SHP77 treated with DMSO at 0.1 percent for 48 hours (cell line): ENCODE measurements around the gene CHCT1.
"Not testable (repeated sequence)": the region's sequence is repeated elsewhere in the genome, so short reads cannot be mapped to it uniquely, and the experiment has no call there.

ENCODE experiments used
- DNase-seq: peaks from one replicate; lab custom pipeline; 2025; lab: John Stamatoyannopoulos, UW

The CHCT1 gene

GRCh38 chr17:60398227-60398959 is 23.9 kb upstream of the CHCT1 start:
- DNase-seq: no peak

GRCh38 chr17:60401819-60402218 is 20.5 kb upstream of the CHCT1 start:
- no peak for DNase-seq

GRCh38 chr17:60403523-60403810 is 18.8 kb upstream of the CHCT1 start:
- no peak for DNase-seq

- no peak for DNase-seq
Observed at GRCh38 chr17:60403962-60404361, 18.3 kb upstream of the CHCT1 start.

GRCh38 chr17:60406887-60407286 is 15.4 kb upstream of the CHCT1 start:
- DNase-seq: no peak

- DNase-seq: no peak
Observed at GRCh38 chr17:60410001-60410400, 12.3 kb upstream of the CHCT1 start.

GRCh38 chr17:60412701-60413100 is 9.6 kb upstream of the CHCT1 start:
- no peak for DNase-seq

GRCh38 chr17:60415146-60415545 is 7.1 kb upstream of the CHCT1 start:
- DNase-seq: no peak

- DNase-seq: no peak
Observed at GRCh38 chr17:60416368-60416925, 5.8 kb upstream of the CHCT1 start.

GRCh38 chr17:60419003-60419402 is 3.3 kb upstream of the CHCT1 start:
- not testable (repeated sequence) for DNase-seq

GRCh38 chr17:60419875-60420274 is 2.4 kb upstream of the CHCT1 start:
- DNase-seq: not testable (repeated sequence)

GRCh38 chr17:60421273-60422161 is 772 bp upstream of the CHCT1 start:
- DNase-seq: no peak

GRCh38 chr17:60423865-60424264 is 1.6 kb downstream of the CHCT1 start:
- no peak for DNase-seq

- no peak for DNase-seq
Observed at GRCh38 chr17:60425626-60426025, 3.3 kb downstream of the CHCT1 start.

- no peak for DNase-seq
Observed at GRCh38 chr17:60426596-60426995, 4.3 kb downstream of the CHCT1 start.

- not testable (repeated sequence) for DNase-seq
Observed at GRCh38 chr17:60428491-60428890, 6.2 kb downstream of the CHCT1 start.

- DNase-seq: not testable (repeated sequence)
Observed at GRCh38 chr17:60430561-60430960, 8.3 kb downstream of the CHCT1 start.

GRCh38 chr17:60433021-60433997 is 11.0 kb downstream of the CHCT1 start:
- DNase-seq: not testable (repeated sequence)

- peak; percentile 36 for DNase-seq
Observed at GRCh38 chr17:60435244-60436167, 13.2 kb downstream of the CHCT1 start.

- no peak for DNase-seq
Observed at GRCh38 chr17:60436676-60437075, 14.4 kb downstream of the CHCT1 start.

GRCh38 chr17:60439501-60439900 is 17.2 kb downstream of the CHCT1 start:
- DNase-seq: no peak
